OCI-LY7 (cell line): ENCODE results near the gene PTPRE.

Experiments used
- EZH2phosphoT487 ChIP-seq: fragments of 200-600 bp; sonication (generic); IDR thresholded peaks from 2 replicates; pipeline ENCODE4 v1.6.1; 2018; ENCODE audit warnings: low read depth, borderline replicate concordance, mild to moderate bottlenecking, mixed run types, antibody characterized with exemption, low read length, moderate library complexity, mixed read lengths
- TF ChIP-seq, protein P1 (sequence below): fragments of 200-600 bp; sonication (generic); conservative IDR thresholded peaks from 2 replicates; pipeline ENCODE4 v1.5.1; 2014; ENCODE audit warnings: mild to moderate bottlenecking, antibody characterized with exemption, low read length, moderate library complexity, mixed read lengths

DNA sequence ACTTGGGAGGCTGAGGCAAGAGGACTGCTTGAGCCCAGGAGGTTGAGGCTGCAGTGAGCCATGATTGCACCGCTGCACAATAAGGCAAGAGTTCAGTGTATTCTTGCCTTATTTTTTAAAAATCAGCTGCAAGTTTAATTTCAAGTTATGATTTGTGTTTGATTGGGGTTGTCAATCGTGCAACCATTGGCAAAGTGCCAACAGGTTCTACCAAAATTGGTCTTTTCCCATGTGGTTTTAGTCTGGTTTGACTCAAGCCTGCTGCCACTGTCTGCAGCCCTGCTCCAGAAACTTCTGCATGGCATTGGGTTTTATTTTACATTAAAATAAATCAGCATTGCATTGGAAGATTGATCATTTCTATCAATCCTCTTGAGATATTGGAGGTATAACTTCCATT is 72.7 kb downstream of the PTPRE start:
- TF ChIP-seq, protein P1, sequence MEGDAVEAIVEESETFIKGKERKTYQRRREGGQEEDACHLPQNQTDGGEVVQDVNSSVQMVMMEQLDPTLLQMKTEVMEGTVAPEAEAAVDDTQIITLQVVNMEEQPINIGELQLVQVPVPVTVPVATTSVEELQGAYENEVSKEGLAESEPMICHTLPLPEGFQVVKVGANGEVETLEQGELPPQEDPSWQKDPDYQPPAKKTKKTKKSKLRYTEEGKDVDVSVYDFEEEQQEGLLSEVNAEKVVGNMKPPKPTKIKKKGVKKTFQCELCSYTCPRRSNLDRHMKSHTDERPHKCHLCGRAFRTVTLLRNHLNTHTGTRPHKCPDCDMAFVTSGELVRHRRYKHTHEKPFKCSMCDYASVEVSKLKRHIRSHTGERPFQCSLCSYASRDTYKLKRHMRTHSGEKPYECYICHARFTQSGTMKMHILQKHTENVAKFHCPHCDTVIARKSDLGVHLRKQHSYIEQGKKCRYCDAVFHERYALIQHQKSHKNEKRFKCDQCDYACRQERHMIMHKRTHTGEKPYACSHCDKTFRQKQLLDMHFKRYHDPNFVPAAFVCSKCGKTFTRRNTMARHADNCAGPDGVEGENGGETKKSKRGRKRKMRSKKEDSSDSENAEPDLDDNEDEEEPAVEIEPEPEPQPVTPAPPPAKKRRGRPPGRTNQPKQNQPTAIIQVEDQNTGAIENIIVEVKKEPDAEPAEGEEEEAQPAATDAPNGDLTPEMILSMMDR = no peak
- TF ChIP-seq EZH2phosphoT487 = no peak
